ENCODE results near the gene OARD1. TPM values are rescaled to one million over a fixed set of nuclear protein-coding genes. Genes with fewer than 3 reads are reported as not detected.
A peak's percentile ranks its signal among the peaks of the same experiment; 100 is the strongest.

OARD1 gene
- total RNA-seq, 1 experiment from 2014 or later: 33.7 TPM

GRCh38 chr6:41050536-41050935 lies 21.6 kb downstream of the OARD1 start (continued):
- no peak for TF ChIP-seq ZNF425 (CRISPR knock-in tag; conservative IDR thresholded peaks at IDR 0.05)
- TF ChIP-seq NFYB (CRISPR knock-in tag; conservative IDR thresholded peaks at IDR 0.05; ENCODE audit: low read depth): no peak

GRCh38 chr6:41049955-41050354 lies 22.2 kb downstream of the OARD1 start:
- Mint-ChIP-seq H3K27ac (no peak overlapping the region), H3K27me3 (ENCODE audit: low read depth) (no peaks in the 10 kb centered on the region), H3K4me3 (no peak overlapping the region), H3K36me3 (no peaks in the 10 kb centered on the region), H3K9me3 (no peaks in the 10 kb centered on the region), H3K4me1 (peaks cover 23% of the 10 kb centered on the region)
- DNase-seq (ENCODE audit: low spot score) (no peak), ATAC-seq (no peak)
- ChIA-PET CTCF (interaction anchor here (0.8 to 3.0 kb wide), 3 partner anchors 9 to 12 kb away, joined by 3 to 26 read pairs (median 3); partner anchors contain the start of gene UNC5CL), POLR2A (no interaction called here)
- no peak for TF ChIP-seq ZNF512 (CRISPR knock-in tag; IDR thresholded peaks at IDR 0.05; ENCODE audit: borderline replicate concordance)
- TF ChIP-seq NR3C1 (CRISPR knock-in tag; conservative IDR thresholded peaks at IDR 0.05; ENCODE audit: low read depth): no peak
- no peak for TF ChIP-seq CREB1 (CRISPR knock-in tag; IDR thresholded peaks at IDR 0.05)
- no peak for TF ChIP-seq IRF2 (CRISPR knock-in tag; IDR thresholded peaks at IDR 0.05; ENCODE audit: borderline replicate concordance, low read depth)
- TF ChIP-seq ZNF138 (CRISPR knock-in tag; conservative IDR thresholded peaks at IDR 0.05): no peak
- no peak for TF ChIP-seq ERG (CRISPR knock-in tag; IDR thresholded peaks at IDR 0.05)
- TF ChIP-seq STAT6 (CRISPR knock-in tag; conservative IDR thresholded peaks at IDR 0.05; ENCODE audit: low read depth): no peak

GRCh38 chr6:41049521-41049920 lies 22.6 kb downstream of the OARD1 start:
- H3K27ac Mint-ChIP-seq: no peak overlapping the region
- no peaks in the 10 kb centered on the region for H3K27me3 Mint-ChIP-seq (ENCODE audit: low read depth)
- TF ChIP-seq ESRRA (CRISPR knock-in tag; IDR thresholded peaks at IDR 0.05; ENCODE audit: borderline replicate concordance): no peak
- no peak for TF ChIP-seq PRRX2 (CRISPR knock-in tag; IDR thresholded peaks at IDR 0.05)
- no peak for TF ChIP-seq ATF2 (CRISPR knock-in tag; IDR thresholded peaks at IDR 0.05; ENCODE audit: borderline replicate concordance, low read depth)
- TF ChIP-seq FOXJ3 (CRISPR knock-in tag; IDR thresholded peaks at IDR 0.05; ENCODE audit: borderline replicate concordance): no peak
- POLR2A ChIA-PET: no interaction called here
- H3K36me3 Mint-ChIP-seq: no peaks in the 10 kb centered on the region
- H3K4me1 Mint-ChIP-seq: peaks cover 23% of the 10 kb centered on the region
- no peaks in the 10 kb centered on the region for H3K9me3 Mint-ChIP-seq
- H3K4me3 Mint-ChIP-seq: no peak overlapping the region
- ATAC-seq (peak; percentile 38; the same call in 1 of the 2 replicates), DNase-seq (ENCODE audit: low spot score) (no peak)
- CTCF ChIA-PET: interaction anchor here (0.7 to 3.0 kb wide), 5 partner anchors 10 to 22 kb away, joined by 3 to 26 read pairs (median 3); partner anchors contain the start of gene UNC5CL

Data from WTC11 (cell line).